K562 treated with DMSO at 1 percent for 48 hours (cell line): Measurements from ENCODE around the gene TTYH2. TPM values are rescaled to one million over a fixed set of nuclear protein-coding genes. Genes with fewer than 3 reads are reported as not detected.

Source experiments
- total RNA-seq: library from RNA; unstranded; fragments of 300-600 nt; gene quantifications from 2 replicates; pipeline ENCODE4 v1.2.3, GENCODE V29; 2022; ENCODE audit warnings: low replicate concordance; ENCODE audit errors: extremely low read depth

Gene TTYH2
- total RNA-seq, result not detected in 2 replicates

GRCh38 chr17:74212913-74213791, at the start of gene TTYH2:
TSS of gene TTYH2 (plus strand) at chr17:74213571. CDS start at chr17:74213588, 17 bp downstream.

GRCh38 chr17:74203439-74204240, 9.7 kb upstream of the TTYH2 start, which contains the start of gene RPL38:
TSS of gene RPL38 (plus strand) at chr17:74203678. CDS start at chr17:74203956, 278 bp downstream.

DNA sequence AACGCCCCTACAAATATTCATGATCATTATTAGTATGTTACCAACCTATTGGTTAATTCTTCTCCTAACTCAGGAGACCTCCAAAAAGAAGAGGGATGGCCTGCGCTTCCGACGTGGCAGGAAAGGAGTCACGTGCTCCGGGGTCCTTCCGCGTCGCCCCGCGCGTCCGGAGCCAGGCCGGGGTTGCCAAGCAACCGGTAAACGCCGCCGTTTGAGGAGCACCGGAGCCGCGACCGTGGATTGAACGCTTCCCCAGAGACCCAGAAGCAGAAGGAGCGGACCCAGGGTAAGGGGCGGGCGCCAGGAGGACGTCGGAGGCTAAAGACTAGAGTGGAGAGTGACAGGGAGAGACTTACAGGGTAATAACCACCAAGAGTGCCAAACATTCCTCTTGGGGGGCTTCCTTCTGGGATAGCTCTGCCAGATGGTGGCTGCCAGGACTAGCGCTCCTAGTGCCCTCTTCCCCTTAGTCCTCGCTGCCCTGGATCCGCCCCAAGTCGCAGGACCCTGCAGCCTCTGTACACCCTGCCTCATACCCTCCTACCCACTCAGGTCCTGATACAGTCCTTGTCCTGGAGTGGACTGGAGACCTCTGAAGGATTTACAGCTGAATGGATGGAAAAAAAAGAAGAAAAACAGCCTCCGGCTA, 60.8 kb downstream of the TTYH2 start, which contains the start of gene DNAI2:
TSS of gene DNAI2 (plus strand) at position 175 of the 649 bp plus-strand sequence. CDS start 7,584 bp downstream, outside the sequence.

Other genes starting within 250 kb of the TTYH2 start
- gene RPL38, start 9.9 kb upstream of the TTYH2 start, total RNA-seq, result not detected in 2 replicates
- not detected in 2 replicates for gene DNAI2, start 60.7 kb downstream of the TTYH2 start, total RNA-seq
- not detected in 2 replicates for gene KIF19, start 112.7 kb downstream of the TTYH2 start, total RNA-seq
- not detected in 2 replicates for gene BTBD17, start 148.3 kb downstream of the TTYH2 start, total RNA-seq
- not detected in 2 replicates for gene GPR142, start 153.9 kb downstream of the TTYH2 start, total RNA-seq
- gene GPRC5C, start 218.5 kb downstream of the TTYH2 start, total RNA-seq, result not detected in 2 replicates